Right hindlimb (tissue), 1 donor: ENCODE measurements around the gene SEMA4F.

Source experiments
- DNase-seq: peaks from one replicate; pipeline ENCODE4 v3.0.0-alpha.2; 2018

Gene SEMA4F

DNA sequence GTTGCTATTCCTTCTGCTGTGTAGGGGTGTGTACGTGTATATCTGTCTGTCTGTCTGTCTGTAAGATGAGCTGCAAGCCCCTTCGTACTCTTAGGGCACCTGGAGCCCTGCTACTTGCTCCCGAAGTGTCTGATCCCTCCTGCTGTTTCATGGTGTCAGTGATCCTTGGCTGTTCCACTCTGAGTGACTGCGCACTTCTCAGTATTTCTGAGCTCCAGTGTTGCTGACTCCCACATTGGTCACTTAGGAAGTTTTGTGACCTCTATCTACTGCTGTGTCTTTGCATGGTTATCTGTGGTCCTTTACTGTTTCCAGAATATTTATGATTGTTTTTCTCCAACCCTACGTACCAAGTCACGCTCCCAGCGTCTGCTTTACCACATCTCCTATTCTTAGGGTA lies 16.2 kb downstream of the SEMA4F start:
- no peak for DNase-seq

DNA sequence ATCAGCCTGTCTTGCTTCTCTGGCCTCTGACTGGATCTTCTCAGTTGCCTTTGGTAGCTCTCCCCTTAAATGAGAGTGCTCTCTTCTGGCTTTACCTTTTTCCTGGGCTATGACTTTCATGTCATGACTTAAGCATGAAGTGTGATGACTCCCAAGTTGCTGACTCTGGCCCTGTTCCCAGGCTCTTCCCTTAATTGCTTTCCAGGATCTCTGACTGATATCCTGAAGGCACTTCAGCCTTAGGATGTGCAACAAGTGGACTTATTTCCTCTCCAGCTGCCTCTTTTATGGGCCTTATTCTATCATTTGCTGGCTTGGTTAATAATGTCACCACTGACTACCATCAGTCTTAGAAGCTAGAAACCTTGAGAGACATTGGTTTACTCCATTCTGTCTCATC lies 17.4 kb downstream of the SEMA4F start:
- DNase-seq = no peak

DNA sequence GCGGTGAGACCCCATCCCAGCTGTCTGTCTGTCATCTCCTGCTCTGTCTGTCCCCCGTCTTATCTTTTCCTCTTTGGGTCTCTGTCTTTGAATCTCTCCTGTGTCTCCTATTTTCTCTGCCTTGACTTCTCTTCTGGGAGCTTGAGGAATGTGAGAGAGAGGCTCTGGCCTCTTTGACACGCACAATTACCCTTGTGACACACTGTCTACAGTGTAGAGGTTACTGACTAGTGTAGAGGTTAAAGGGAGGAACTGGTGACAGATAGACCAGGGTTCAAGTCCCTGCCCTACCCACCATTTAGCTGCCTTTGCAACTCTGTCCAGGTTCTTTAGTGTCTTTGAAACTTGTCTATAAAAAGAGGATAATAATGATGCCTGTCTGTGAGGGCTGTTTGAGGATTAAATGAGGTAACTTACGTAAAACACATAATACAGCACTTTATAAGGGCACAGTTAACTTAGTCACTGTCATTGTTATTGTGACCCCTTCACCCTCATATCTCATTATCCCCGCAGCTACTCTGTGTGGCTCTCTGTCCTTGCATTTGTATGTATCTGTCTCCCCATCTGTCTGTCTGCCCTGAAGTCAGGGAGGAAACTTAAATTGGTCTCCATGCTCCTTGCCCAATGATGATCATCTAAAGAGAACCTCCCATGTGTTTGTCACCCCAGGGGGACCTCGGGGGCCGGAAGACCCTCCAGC lies 19.9 kb downstream of the SEMA4F start:
- DNase-seq = no peak

DNA sequence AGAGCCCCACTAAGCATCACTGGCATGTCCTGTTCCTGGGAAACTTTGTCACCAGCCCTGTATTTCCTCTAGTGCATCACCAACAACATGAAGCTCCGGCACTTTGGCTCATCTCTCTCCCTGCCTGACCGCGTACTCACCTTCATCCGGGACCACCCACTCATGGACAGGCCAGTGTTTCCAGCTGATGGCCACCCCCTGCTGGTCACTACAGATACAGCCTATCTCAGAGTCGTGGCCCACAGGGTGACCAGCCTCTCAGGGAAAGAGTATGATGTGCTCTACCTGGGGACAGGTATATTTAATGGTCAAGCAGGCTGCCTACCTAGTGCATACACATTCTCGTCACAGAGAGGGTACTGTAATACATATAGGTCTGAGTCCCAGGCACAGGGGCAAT lies 21.0 kb downstream of the SEMA4F start:
- no peak for DNase-seq

DNA sequence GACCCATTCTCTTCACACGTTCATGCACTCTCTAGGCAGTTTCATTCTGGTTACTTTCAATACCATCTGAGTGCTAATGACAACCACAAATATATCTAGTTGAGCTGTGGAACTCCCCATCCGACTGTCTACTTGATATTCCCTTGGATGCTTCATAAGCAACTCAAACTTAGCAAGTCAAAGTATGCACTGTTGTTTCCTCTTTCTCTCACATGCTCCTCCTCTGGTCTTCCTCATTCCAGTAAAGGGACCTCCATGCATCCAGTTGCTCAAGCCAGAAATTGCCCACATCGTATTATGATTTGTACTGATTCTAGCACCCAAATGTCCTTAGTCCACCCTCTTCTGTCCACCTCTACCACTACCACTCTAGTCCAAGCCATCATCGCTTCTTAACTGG lies 22.3 kb downstream of the SEMA4F start:
- DNase-seq = no peak

DNA sequence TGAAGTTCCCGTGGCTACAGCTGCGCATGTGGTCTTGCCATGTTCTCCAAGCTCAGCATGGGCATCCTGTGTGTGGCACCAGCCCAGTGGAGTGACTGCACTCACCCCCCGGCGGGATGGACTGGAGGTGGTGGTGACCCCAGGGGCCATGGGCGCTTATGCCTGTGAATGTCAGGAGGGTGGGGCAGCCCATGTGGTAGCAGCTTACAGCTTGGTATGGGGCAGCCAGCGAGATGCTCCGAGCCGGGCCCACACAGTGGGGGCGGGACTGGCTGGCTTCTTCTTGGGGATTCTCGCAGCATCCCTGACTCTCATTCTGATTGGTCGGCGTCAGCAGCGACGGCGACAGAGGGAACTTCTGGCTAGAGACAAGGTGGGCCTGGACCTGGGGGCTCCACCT lies 25.6 kb downstream of the SEMA4F start:
- DNase-seq = no peak

DNA sequence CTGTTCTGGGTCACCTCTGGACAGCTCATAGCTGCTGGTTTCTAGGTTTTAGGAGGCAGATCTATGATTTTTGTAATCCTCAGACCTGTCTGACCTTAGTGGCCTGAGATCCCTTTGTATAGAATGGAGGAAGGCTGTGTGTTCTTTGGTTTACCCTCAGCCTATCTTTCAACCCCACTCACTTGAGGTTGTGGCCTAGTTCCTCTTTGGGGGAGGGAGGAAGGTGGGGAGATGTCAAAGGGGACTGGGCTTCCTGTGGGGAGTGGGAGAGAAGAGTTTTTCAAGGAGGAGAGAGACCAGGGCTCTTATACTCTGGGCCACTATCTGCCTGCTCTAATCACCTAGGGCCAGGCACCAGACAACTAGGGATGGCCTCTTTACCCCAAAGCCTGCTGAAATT lies 28.5 kb downstream of the SEMA4F start:
- no peak for DNase-seq

DNA sequence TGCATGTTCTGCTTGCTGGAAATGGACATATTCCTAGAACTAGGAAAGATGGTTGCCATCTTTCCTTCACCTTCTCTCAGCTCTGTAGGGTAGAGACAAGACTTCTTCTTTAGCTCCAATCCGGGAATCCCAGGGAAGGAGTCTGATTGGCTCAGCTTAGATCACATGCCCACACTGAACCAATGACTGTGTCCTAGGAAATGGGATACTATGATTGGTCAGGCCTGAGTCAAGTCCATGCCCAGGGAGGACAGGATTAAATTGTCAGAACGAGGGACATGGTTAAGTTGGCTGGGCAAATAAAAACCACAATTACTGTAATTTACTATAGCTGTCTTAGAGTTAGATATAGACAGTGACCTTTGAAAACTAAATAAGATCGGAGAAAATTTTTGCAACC lies 31.4 kb downstream of the SEMA4F start:
- no peak for DNase-seq

DNA sequence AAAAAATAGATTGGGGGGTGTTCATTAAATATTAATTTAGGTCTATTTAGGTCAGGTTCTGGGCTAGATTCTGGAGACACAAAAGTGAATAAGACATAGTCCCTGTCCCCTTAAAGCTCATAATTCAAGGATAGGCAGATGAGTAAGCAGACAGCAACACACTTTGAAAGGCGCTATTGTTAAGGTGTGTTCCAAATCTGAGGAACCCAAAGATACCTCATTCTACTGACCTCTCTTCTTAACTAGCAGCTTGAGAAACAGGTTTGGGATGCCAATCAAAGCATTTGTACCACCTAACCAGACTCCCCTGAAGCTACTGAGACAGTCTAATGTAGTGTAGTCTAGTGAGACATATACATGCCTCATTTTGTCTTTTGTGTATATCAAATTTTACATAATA lies 34.8 kb downstream of the SEMA4F start:
- DNase-seq = no peak

DNA sequence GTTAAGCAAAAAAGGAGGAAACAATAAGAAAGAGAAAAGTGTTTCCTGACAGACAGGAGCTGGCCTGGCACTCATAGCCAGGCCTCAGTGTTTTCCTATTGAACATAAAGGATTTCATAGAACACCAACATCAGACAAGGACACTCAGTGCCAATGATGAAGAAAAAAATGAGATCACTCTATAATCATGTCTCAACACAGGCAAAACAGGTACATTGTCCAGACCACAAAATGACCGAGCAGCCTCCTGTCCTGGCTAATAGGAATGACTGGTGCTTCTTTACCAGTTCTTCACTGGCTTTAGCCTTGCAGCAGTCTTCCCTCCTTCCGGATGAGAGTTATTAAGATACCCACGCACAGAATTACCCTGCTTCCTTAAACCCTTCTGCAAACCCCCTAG lies 35.6 kb downstream of the SEMA4F start:
- DNase-seq = no peak

DNA sequence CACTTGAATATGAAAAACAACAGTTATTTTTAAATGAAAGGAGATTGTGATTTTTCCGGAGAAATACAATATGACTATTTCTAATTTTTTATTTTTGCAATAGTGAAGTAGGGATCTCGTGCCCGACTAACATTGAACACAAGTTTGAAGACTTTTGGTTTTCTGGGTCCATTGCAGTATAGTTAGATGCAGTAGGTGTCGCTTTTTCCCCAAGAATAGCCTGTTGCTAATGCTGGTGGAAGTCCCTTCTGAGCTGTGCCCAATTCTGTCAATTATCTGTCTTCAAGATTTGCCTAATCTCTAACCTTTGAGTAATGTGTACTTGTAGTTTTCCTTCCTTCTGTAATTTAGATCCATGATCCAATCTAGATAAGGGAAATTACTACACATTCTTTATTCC lies 36.5 kb downstream of the SEMA4F start:
- no peak for DNase-seq

DNA sequence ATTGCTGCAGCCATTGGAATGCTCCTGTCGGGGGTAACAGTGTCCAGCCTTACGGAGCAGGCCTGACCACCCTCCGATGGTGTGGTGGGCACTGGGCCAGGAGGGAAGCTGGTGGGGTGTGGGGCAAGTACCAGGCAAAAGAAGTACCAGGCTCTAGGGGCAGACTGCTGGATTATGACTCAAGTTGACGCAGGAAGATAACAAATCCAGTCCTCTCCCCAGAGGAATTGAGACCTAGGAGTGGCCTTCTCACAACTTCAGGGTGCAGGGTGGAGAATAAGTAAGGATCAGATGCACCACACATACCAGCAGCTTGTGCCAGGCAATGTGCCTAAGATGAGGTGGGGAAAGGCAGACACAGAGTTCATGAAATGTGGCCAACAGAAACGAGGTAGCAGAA lies 37.9 kb downstream of the SEMA4F start:
- DNase-seq = no peak

DNA sequence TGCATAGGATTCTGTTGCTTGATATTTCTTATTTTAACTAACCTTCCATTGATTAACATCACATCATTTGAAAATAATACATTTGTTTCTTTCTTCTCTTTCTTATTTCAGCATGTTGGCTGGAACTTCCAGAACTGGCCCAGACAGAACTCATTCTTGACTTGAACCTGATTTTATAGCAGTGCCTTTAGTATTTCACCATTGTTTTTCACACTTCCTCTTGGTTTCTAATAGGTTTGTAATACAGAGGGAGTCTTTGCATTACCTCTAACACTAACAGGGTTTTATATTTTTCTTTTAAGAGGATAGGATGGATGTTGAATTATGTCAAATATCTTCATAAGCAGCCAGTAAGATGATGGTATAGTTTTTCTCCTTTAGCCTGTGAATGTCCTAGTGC lies 39.2 kb downstream of the SEMA4F start:
- no peak for DNase-seq

DNA sequence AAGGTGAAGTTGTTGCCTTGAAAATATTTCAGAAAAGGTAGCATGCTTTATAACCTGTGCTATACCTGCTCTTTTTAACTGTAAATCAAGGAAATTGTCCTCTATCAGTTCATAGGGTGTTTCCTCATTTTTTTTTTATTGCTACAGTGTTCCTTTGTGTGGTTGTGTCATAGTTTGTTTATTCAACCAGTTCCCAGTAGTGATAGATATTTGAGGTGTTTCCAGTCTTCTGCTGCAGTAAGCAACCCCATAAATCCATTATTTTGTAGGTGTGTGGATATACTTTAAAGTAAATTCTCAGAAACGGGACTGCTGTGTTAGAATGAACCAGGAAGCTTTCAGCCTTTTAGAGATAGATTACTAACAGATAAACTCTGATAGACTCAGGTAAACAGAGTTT lies 39.6 kb downstream of the SEMA4F start:
- DNase-seq = no peak

DNA sequence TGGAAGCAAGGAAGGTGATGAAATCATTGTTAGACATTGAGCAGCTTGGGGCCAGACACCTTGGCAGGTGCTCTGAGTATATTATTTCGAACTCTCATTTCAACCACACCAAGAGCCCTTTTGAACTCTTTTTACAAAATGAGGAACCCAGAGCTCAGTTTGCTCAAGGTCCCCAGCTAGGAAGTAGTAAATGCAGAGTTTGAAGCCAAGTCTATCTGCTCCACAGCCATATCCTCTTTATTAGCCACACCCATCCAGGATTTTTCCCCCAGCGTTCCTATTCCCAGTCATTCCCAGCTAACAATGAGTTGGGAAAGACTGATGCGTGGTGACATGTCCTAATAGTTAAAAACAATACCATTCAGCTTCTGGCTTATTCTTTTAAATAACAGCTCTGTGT lies 40.2 kb downstream of the SEMA4F start:
- no peak for DNase-seq

DNA sequence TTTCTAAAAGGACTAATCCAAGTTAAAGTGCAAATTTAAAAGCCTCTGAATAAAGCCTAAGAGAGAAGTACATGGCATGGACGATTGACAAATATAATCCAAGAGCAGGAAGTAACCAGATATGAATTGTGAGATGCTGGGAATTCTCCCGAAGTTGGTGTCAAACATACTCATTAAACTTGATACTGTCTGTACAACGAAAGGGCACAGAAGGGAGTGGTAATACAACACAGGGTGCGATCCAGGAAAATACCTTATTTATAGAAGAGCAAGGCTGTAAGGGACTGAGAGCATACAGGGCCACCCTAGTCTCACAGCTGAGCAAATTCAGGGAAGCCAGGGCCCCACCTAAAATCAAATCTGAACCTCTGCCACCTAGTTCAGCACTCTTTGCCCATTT lies 41.6 kb downstream of the SEMA4F start:
- no peak for DNase-seq

DNA sequence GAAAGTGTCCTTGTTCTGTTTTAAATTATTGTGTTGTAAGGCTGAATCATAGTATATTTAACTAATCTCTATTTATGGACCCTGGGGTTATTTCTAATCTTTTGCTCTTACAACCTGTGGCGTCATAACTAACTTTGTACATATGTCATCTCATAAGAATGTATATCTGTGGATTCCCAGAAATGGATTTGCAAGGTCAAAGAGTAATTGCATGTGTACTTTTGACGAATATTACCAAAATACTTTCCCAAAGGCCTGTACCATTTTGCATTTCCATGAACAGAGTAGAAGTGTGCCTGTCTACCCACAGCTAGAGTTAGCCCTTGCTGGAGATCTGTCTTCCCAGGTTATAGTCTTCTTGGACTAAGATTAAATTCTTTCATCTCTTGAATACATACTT lies 42.8 kb downstream of the SEMA4F start:
- no peak for DNase-seq

DNA sequence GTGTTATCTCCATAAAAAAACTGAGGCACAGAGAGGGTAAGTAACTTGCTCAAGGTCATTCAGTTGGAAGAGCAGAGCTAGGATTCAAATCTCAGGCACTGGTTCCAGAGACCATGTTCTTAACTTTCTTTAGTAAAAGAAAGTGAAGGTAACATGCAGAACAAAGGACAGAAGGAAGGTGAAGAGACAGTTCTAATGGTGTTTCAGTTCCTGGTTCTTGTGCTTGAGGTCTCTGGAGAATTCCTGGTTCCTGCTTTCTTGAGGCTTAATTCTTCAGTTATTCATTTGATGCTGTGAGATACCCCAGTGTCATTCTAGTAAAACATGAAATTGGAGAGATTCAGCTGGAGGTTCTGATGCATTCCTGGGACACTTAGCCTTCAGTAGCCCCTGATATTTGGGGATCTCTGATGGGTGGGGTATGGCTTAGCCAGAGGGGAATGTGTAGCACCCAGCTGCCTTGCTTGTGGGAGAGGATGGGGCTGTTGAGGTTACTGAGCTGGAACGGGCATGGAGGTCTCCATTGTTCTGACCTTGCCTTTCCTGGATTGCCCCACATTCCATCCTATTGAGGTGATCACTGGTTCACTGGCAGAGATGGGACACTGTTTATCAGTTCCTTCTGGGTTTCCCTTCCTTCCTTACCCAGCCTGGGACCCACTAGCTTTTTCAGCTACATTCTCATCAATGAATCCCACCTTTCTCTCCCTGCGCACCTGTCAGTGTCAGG lies 46.8 kb downstream of the SEMA4F start:
- DNase-seq = no peak

DNA sequence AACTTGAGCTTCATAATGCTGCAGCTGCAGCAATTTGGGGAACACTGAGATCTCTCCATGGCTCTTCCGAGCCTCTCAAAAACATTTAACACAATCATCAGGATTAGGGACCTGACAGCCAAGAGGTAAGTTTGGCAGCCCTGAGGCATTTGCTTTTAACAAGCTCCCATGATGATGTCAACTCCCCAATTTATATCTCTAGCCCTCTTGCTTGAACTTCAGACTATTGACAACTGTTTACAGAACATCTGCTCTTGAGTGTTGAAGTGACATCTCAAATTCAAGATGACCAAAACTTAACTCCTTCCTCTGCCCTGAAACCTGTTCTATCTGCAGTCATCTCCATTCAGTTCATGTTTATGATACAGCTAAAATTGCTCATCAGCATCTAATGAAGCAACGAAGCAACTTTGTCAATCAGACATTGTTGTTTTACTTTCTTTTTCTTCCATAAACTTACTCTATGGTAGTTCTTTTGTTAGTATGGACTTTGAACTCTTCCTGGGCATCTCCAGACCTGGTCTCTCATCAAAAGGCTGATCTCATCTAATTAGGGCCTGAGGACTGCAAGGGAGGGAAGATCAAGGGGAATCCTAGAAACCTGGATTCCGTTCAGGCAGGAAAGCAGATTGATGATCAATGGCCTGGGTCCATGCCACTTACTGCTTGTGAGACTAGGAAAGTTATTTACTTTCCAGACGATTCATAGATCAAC lies 48.1 kb downstream of the SEMA4F start:
- no peak for DNase-seq

DNA sequence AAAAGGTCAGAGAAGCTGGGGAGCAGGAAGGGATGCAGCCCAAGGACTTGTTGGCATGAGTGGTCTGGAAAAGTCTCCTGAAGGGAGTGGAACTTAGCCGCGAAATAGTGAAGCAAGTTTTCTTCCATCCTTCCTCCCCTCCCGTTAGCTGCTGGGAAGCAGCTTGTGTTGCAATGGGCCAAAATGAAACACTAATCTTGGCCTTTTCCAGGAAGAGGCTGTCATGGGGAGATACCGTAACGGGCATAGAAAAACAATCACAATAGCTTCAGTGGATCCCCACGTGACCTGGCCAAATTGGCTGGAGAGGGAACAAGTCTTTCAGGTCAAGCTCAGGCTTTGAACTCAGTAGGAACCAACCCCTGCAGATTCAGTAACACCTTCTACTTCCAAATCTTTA lies 49.3 kb downstream of the SEMA4F start:
- DNase-seq = no peak

DNA sequence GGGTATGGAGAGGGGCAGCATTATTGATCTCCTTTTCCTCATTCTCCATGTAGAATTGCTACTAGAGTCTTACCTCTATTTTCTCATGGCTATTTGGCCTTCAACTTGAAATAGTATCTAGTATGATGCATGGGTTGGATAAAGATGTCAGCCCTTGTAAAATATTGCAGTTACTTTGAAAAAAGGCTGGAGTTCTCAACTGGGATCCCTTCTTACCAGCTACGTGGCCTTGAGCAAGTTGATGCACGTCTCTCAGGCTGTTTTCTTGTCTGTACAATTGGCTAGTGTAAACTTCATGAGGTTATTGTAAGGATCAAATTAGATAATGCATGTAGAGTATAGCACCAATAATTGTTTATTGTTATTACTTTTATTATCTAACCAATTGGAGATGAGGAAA lies 50.2 kb downstream of the SEMA4F start:
- DNase-seq = no peak

DNA sequence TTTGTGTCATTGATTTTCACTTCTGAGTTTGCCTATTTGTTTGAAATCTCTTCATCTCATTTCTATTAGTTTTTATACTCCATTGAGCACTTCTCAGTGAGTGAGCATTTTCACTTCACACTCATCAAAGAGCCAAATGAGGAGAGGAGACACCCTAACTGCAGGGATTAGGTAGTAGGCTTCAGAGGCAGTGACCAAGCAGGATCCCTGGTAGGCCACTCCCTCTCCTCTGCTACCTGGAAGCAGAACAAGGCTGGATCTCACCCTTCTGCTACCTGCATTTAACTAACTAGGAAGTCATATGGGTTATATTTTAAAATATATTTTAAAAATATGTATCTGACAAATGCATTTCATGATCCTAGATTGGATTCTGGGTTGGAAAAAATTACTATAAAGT lies 52.7 kb downstream of the SEMA4F start:
- no peak for DNase-seq

DNA sequence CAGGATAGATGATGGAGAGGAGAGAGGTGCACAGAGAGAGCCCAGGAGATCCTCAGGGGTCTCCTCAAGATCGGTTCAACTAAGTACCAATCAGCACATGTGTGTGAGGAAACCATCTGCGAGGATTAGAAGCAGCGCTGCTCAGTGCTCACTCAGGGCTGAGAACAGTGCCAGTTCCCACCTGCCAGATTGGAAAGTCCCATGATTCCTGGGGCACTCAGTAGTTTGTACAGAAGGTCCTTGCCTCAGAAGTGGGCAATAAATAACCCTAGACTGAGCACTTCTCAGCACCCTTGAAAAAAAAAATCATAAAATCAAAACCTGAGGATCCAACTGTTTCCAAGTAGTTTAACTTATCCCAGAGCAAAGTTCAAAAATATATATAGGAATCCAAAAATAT lies 53.8 kb downstream of the SEMA4F start:
- DNase-seq = no peak

DNA sequence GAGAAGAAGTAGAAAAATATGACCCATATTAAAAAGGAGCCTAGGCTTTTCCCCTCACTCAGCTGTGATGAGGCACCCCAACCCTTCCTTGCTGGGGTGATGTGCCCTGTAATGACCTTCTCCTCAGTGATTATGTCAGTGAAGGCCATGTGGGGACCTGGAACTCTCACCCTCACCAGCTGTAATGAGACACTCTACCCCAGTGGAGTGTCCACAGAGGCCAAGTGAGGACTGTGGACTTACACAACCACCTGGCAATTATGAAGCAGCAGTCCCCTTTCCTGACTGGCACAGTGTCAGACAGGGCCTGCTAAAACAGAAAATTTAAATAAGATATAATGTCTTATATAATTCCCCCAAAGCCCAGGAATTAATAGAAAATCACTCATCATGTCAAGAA lies 54.2 kb downstream of the SEMA4F start:
- DNase-seq = no peak
